PFSK-1 (cell line): ENCODE data around the gene STK33.

Experiments
- FOXP2 ChIP-seq: optimal IDR thresholded peaks from 2 replicates; pipeline ENCODE3; 2011; ENCODE audit warnings: borderline replicate concordance, control low read depth, inconsistent platforms; ENCODE audit not compliant: insufficient read depth; ENCODE audit errors: extremely low read length, extremely low read depth
- POLR2AphosphoS5 ChIP-seq: IDR thresholded peaks from 2 replicates; pipeline ENCODE4 v1.6.1; 2012; ENCODE audit warnings: low read depth, mild to moderate bottlenecking, control low read depth, low read length, moderate library complexity
- SIN3A ChIP-seq: IDR thresholded peaks from 2 replicates; pipeline ENCODE4 v1.6.1; 2012; ENCODE audit warnings: mild to moderate bottlenecking, low read length, moderate library complexity, borderline replicate concordance; ENCODE audit not compliant: insufficient read depth
- TAF1 ChIP-seq: IDR thresholded peaks from 2 replicates; pipeline ENCODE4 v1.6.1; 2012; ENCODE audit warnings: low read length, control low read depth, borderline replicate concordance; ENCODE audit not compliant: insufficient read depth
- TF ChIP-seq, protein P1 (sequence below), 2 experiments: IDR thresholded peaks; 2 replicates each; pipeline versions ENCODE4 v1.6.1 to v1.8.0; 2011 to 2012; ENCODE audit warnings: low read depth in 2 of 2, low read length in 2 of 2, control low read depth in 1 of 2, inconsistent platforms in 1 of 2, mild to moderate bottlenecking in 1 of 2, moderate library complexity in 1 of 2; ENCODE audit not compliant: insufficient read depth in 1 of 2

The STK33 gene

DNA sequence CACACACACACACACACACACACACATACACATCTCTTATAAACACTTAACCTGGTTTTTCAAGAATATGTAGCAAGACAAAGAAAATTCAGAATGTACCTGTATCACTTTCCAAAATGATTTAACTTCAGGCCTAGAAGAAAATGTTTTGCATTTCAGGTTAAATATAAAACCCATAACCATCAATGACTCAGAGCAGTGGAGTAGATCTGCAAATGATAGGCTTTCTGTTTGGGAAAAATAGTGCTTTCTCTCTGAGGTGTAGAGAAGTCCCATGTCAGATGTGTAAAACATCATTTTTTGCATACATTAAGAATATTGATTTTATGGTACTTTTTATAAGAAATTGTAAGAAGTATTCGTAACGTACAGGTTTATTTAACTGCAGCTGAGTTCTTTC, 116.9 kb downstream of the STK33 start:
- TF ChIP-seq TAF1 (no peak), POLR2AphosphoS5 (no peak), SIN3A (no peak), FOXP2 (no peak)

DNA sequence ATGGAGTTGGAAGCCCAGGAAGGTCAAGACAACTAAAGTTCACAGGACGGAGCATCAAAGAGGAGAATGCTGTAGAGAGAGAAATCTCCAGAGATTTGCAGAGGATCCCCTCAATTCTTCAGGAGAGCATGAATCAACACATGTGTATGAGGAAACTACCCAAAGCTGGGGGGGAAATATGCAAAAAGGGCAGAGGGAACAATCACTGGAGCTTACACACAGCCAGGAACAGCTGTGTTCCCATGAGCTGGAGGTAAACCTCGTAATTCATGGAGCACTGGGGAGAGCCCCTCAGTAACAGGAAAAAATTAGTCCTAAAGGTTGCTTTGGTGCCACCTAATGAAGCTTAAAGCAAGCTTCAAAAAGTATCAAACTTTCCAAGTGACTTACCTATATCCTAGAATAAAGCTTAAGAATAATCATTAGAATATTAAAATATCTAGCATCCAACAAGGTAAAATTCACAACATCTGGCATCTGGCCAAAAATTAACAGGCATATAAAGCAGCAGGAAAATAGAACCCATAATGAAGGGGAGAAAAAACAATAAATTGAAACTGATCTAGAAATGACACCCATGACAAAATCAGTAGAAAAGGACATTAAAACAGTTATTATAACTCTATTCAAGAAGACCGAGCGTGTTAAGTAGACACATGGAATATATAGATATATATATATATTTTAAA, 134.2 kb downstream of the STK33 start:
- TF ChIP-seq, protein P1, sequence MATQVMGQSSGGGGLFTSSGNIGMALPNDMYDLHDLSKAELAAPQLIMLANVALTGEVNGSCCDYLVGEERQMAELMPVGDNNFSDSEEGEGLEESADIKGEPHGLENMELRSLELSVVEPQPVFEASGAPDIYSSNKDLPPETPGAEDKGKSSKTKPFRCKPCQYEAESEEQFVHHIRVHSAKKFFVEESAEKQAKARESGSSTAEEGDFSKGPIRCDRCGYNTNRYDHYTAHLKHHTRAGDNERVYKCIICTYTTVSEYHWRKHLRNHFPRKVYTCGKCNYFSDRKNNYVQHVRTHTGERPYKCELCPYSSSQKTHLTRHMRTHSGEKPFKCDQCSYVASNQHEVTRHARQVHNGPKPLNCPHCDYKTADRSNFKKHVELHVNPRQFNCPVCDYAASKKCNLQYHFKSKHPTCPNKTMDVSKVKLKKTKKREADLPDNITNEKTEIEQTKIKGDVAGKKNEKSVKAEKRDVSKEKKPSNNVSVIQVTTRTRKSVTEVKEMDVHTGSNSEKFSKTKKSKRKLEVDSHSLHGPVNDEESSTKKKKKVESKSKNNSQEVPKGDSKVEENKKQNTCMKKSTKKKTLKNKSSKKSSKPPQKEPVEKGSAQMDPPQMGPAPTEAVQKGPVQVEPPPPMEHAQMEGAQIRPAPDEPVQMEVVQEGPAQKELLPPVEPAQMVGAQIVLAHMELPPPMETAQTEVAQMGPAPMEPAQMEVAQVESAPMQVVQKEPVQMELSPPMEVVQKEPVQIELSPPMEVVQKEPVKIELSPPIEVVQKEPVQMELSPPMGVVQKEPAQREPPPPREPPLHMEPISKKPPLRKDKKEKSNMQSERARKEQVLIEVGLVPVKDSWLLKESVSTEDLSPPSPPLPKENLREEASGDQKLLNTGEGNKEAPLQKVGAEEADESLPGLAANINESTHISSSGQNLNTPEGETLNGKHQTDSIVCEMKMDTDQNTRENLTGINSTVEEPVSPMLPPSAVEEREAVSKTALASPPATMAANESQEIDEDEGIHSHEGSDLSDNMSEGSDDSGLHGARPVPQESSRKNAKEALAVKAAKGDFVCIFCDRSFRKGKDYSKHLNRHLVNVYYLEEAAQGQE (IDR thresholded peaks at IDR 0.05; ENCODE audit: insufficient read depth in 1 of 2, low read depth in 2 of 2, low read length in 2 of 2): no peak
- TF ChIP-seq FOXP2 (no peak), POLR2AphosphoS5 (no peak), SIN3A (no peak), TAF1 (no peak)

DNA sequence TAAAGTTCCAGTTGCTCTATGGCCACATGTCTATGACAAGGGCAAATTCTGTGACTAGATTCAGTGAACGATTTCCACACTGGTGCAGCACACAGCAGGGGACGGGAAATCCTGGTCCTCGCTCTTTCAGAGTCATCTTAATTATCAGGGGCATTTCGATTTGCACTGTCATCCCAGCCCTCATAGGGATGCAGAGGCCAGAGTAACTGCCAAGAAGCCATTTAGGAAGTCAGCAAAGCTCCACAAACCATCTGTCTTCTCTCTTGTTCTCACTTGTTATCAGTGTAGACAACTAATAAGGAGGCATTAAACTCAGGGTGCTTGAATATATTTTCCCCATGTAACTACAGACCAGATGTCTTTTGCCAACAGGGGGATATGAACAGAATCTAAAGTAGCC, 151.7 kb downstream of the STK33 start:
- TF ChIP-seq TAF1: no peak

DNA sequence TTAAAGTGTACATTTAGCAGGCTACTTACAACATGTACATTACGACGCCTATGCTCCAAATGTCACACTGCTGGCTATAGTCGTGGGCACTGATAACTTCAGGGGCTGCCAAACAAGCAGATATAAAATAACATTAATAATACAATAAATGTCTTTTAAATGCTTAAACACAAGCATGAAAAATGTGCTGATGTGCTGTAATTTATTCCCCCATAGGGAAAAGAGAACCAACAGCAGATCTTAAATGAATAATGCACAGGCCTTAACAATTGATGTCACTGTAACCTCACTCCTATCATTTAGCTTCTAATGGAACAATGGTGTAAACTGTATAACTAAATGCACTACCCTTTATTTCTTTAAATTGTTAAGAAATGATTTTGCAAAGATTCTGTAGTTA, 153.4 kb downstream of the STK33 start:
- TF ChIP-seq TAF1 (no peak), FOXP2 (no peak), POLR2AphosphoS5 (no peak), SIN3A (no peak)
- TF ChIP-seq, protein P1 (IDR thresholded peaks at IDR 0.05; ENCODE audit: insufficient read depth in 1 of 2, low read depth in 2 of 2, low read length in 2 of 2): no peak

DNA sequence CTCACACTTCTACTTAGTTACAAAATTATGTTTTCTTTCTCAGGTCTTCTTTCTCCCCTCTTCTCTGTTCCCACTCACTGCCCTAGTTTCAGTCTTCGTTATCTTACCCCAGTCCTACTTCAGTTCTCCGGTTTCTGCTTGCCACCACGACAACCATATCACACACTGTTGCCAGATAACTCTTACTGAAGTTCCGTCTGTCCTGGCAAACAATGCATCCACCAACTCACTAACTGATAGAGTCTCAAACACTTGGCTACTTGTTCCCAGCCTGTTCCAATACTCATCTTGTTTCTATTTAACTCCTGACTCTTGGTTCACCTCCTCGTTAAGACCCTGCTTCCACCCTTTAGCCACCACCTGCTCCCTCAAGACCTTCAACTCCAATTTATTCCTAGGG, 164.5 kb downstream of the STK33 start:
- TF ChIP-seq SIN3A (no peak), FOXP2 (no peak), TAF1 (no peak), POLR2AphosphoS5 (no peak)
- TF ChIP-seq, protein P1 (IDR thresholded peaks at IDR 0.05; ENCODE audit: insufficient read depth in 1 of 2, low read depth in 2 of 2, low read length in 2 of 2): no peak

DNA sequence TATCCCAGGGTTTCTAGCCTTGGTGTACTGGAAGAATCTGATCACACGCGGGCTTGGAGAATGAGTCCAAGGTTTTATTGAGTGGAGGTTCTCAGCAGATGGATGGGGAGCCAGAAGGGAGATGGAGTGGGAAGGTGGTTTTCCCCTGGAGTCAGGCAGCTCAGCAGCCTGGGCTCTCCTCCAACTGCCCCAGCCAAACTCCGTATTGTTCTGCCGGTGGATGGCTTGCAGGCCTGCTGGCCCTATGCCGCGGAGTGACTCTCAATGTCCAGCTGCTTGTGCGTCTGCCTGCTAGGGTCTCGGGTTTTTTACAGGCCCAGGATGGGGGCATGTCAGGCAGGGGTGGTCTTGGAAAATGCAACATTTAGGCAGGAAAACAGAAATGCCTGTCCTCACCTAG, 168.0 kb downstream of the STK33 start:
- TF ChIP-seq, protein P1 (IDR thresholded peaks at IDR 0.05; ENCODE audit: insufficient read depth in 1 of 2, low read depth in 2 of 2, low read length in 2 of 2): no peak
- TF ChIP-seq SIN3A: no peak
